CD4-positive, alpha-beta memory T cell (primary cell): Measurements from ENCODE around the gene OR11H6. TPM values are rescaled to one million over a fixed set of nuclear protein-coding genes. Genes with fewer than 3 reads are reported as not detected.
"Not testable (repeated sequence)": the region's sequence is repeated elsewhere in the genome, so short reads cannot be mapped to it uniquely, and the experiment has no call there.

Experiments
- CTCF ChIA-PET: fragments of 350-600 bp; sonication (Branson Sonifier 250); formaldehyde crosslinking; loops from one replicate; lab custom pipeline; 2021; ENCODE audit warnings: inconsistent platforms; ENCODE audit not compliant: partially characterized antibody; lab: Charles Lee
- POLR2A ChIA-PET: fragments of 350-600 bp; sonication (Branson Sonifier 250); formaldehyde crosslinking; loops from one replicate; lab custom pipeline; 2021; ENCODE audit not compliant: partially characterized antibody; lab: Charles Lee
- DNase-seq, 5 donors: peaks; one replicate each; pipeline versions ENCODE4 v3.0.0 to v3.0.0-alpha.2; 2020 to 2022; ENCODE audit warnings: mixed read lengths in 1 of 5
- H3K27ac ChIP-seq: one replicate; pipeline ENCODE4 v1.7.0; 2013; ENCODE audit warnings: low read depth, low read length
- H3K27me3 ChIP-seq: 2 replicates; pipeline ENCODE4 v1.7.0; 2013; ENCODE audit warnings: mild to moderate bottlenecking, low read length, moderate library complexity; ENCODE audit not compliant: insufficient read depth
- H3K36me3 ChIP-seq: 2 replicates; pipeline ENCODE4 v1.7.0; 2013; ENCODE audit warnings: mild to moderate bottlenecking, low read length, moderate library complexity; ENCODE audit not compliant: insufficient read depth
- H3K4me1 ChIP-seq: 2 replicates; pipeline ENCODE4 v1.7.0; 2013; ENCODE audit warnings: mild to moderate bottlenecking, low read length, moderate library complexity; ENCODE audit not compliant: insufficient read depth
- H3K4me3 ChIP-seq, 2 donors: one replicate each; pipeline ENCODE4 v1.7.0; 2013; ENCODE audit warnings: low read length in 2 of 2, mild to moderate bottlenecking in 1 of 2
- H3K9me3 ChIP-seq, 2 donors: one replicate each; pipeline ENCODE4 v1.7.0; 2013; ENCODE audit warnings: low read length in 2 of 2, control low read depth in 1 of 2; ENCODE audit not compliant: control insufficient read depth in 1 of 2
- H3K27ac Mint-ChIP-seq, 7 donors: one replicate each; pipeline ENCODE4 v1.8.0; 2020 to 2021; ENCODE audit warnings: mixed read lengths in 7 of 7, mild to moderate bottlenecking in 6 of 7, inconsistent platforms in 3 of 7, moderate library complexity in 3 of 7
- H3K27me3 Mint-ChIP-seq, 2 donors: one replicate each; pipeline ENCODE4 v1.8.0; 2020 to 2021; ENCODE audit warnings: mixed read lengths in 2 of 2
- H3K36me3 Mint-ChIP-seq, 2 donors: one replicate each; pipeline ENCODE4 v1.8.0; 2020 to 2021; ENCODE audit warnings: mixed read lengths in 2 of 2, inconsistent platforms in 1 of 2, mild to moderate bottlenecking in 1 of 2
- H3K4me1 Mint-ChIP-seq, 4 donors: one replicate each; pipeline ENCODE4 v1.8.0; 2020 to 2021; ENCODE audit warnings: mixed read lengths in 4 of 4, mild to moderate bottlenecking in 1 of 4
- H3K4me3 Mint-ChIP-seq, 8 donors: one replicate each; pipeline ENCODE4 v1.8.0; 2020 to 2021; ENCODE audit warnings: mixed read lengths in 8 of 8, mild to moderate bottlenecking in 7 of 8, moderate library complexity in 6 of 8, inconsistent platforms in 3 of 8
- H3K9me3 Mint-ChIP-seq, 8 donors: one replicate each; pipeline ENCODE4 v1.8.0; 2020 to 2021; ENCODE audit warnings: mixed read lengths in 8 of 8, mild to moderate bottlenecking in 5 of 8, inconsistent platforms in 3 of 8, moderate library complexity in 1 of 8
- intact Hi-C: fragments of 100-400 bp; cut with micrococcal nuclease; formaldehyde crosslinking; loops from one replicate; pipeline ENCODE4 v1.15.1; 2023
- polyA plus RNA-seq, 2 donors: library from polyadenylated mRNA; unstranded; fragments of 300-500 nt; fragmentation: Illumina TruSeq; gene quantifications; one replicate each; pipeline ENCODE4 v1.2.3, GENCODE V29; 2021
- total RNA-seq, 2 experiments: library from RNA; stranded (reverse); gene quantifications; one replicate each; pipeline ENCODE4 v1.2.3, GENCODE V29; 2021

OR11H6 gene
- total and polyA plus RNA-seq, 4 experiments from 2014 or later, result not detected

- Histone ChIP-seq H3K27ac (no peak overlapping the region), H3K4me3 (no peak overlapping the region), H3K27me3 (no peaks in the 10 kb centered on the region), H3K4me1 (no peaks in the 10 kb centered on the region), H3K9me3 (no peaks in the 10 kb centered on the region), H3K36me3 (no peaks in the 10 kb centered on the region)
- no peak for DNase-seq
- Mint-ChIP-seq H3K9me3 (peaks cover 0 to 1% (median 0%) of the 10 kb centered on the region in 8 donors), H3K27me3 (peaks cover 14 to 20% of the 10 kb centered on the region in 2 donors), H3K4me3 (no peak overlapping the region), H3K27ac (no peak overlapping the region), H3K36me3 (no peaks in the 10 kb centered on the region), H3K4me1 (peaks cover 0 to 2% (median 0%) of the 10 kb centered on the region in 4 donors)
- ChIA-PET POLR2A (no interaction called here), CTCF (no interaction called here)
- intact Hi-C loops, result no loop called here
Measured at GRCh38 chr14:20198991-20199390, 24.5 kb upstream of the OR11H6 start.

GRCh38 chr14:20204721-20205120, 18.8 kb upstream of the OR11H6 start:
- H3K4me3 Mint-ChIP-seq, result no peak overlapping the region
- no peak overlapping the region for H3K27ac ChIP-seq
- intact Hi-C loops, result no loop called here
- H3K27me3 ChIP-seq, result no peaks in the 10 kb centered on the region
- ChIA-PET CTCF (interaction anchor here (1.2 kb wide), 1 partner anchor 14 kb away, joined by 3 read pairs; the partner anchor contains the start of gene OR11G2), POLR2A (no interaction called here)
- no peaks in the 10 kb centered on the region for H3K9me3 ChIP-seq
- H3K36me3 Mint-ChIP-seq, result no peaks in the 10 kb centered on the region
- peaks cover 0 to 4% (median 0%) of the 10 kb centered on the region in 8 donors for H3K9me3 Mint-ChIP-seq
- DNase-seq, result no peak
- no peaks in the 10 kb centered on the region for H3K4me1 ChIP-seq
- no peak overlapping the region for H3K27ac Mint-ChIP-seq
- H3K36me3 ChIP-seq, result no peaks in the 10 kb centered on the region
- peaks cover 6 to 10% of the 10 kb centered on the region in 2 donors for H3K27me3 Mint-ChIP-seq
- no peak overlapping the region for H3K4me3 ChIP-seq
- H3K4me1 Mint-ChIP-seq, result no peaks in the 10 kb centered on the region

- no peak overlapping the region for H3K27ac Mint-ChIP-seq
Measured at GRCh38 chr14:20209595-20209994, 13.9 kb upstream of the OR11H6 start.

GRCh38 chr14:20212406-20212805, 11.1 kb upstream of the OR11H6 start:
- intact Hi-C loops, H3K27me3 ChIP-seq, H3K27ac ChIP-seq, H3K36me3 ChIP-seq, H3K4me1 ChIP-seq, POLR2A ChIA-PET, CTCF ChIA-PET, H3K4me1 Mint-ChIP-seq, H3K9me3 Mint-ChIP-seq, H3K27ac Mint-ChIP-seq, H3K4me3 ChIP-seq, H3K27me3 Mint-ChIP-seq, H3K36me3 Mint-ChIP-seq, DNase-seq, H3K4me3 Mint-ChIP-seq, H3K9me3 ChIP-seq: not testable (repeated sequence)

More at GRCh38 chr14:20209595-20209994, 13.9 kb upstream of the OR11H6 start:
- Mint-ChIP-seq H3K4me3 (no peak overlapping the region), H3K27me3 (peaks cover 3 to 6% of the 10 kb centered on the region in 2 donors), H3K9me3 (peaks cover 0 to 4% (median 0%) of the 10 kb centered on the region in 8 donors), H3K36me3 (no peaks in the 10 kb centered on the region), H3K4me1 (no peaks in the 10 kb centered on the region)
- Histone ChIP-seq H3K4me3 (no peak overlapping the region), H3K36me3 (no peaks in the 10 kb centered on the region), H3K27ac (no peak overlapping the region), H3K27me3 (no peaks in the 10 kb centered on the region), H3K9me3 (no peaks in the 10 kb centered on the region), H3K4me1 (no peaks in the 10 kb centered on the region)
- ChIA-PET POLR2A (no interaction called here), CTCF (interaction anchor here (0.7 kb wide), 2 partner anchors 233 to 311 kb away, joined by 3 read pairs; no protein-coding TSS in a partner anchor)
- no peak for DNase-seq
- intact Hi-C loops, result no loop called here

- ChIA-PET POLR2A (no interaction called here), CTCF (no interaction called here)
- H3K27me3 ChIP-seq, result no peaks in the 10 kb centered on the region
- H3K36me3 ChIP-seq, result no peaks in the 10 kb centered on the region
- no peak overlapping the region for H3K4me3 Mint-ChIP-seq
- peaks cover 2 to 6% of the 10 kb centered on the region in 2 donors for H3K27me3 Mint-ChIP-seq
- no peak for DNase-seq
- intact Hi-C loops, result no loop called here
- H3K36me3 Mint-ChIP-seq, result no peaks in the 10 kb centered on the region
- H3K27ac ChIP-seq, result no peak overlapping the region
- no peak overlapping the region for H3K27ac Mint-ChIP-seq
- H3K4me3 ChIP-seq, result no peak overlapping the region
- H3K4me1 ChIP-seq, result no peaks in the 10 kb centered on the region
- H3K9me3 ChIP-seq, result no peaks in the 10 kb centered on the region
- H3K9me3 Mint-ChIP-seq, result peaks cover 0 to 4% (median 0%) of the 10 kb centered on the region in 8 donors
- no peaks in the 10 kb centered on the region for H3K4me1 Mint-ChIP-seq
Measured at GRCh38 chr14:20215196-20215595, 8.3 kb upstream of the OR11H6 start.

GRCh38 chr14:20219033-20219432, 4.5 kb upstream of the OR11H6 start:
- H3K9me3 Mint-ChIP-seq, result peaks cover 0 to 3% (median 0%) of the 10 kb centered on the region in 8 donors
- H3K4me3 Mint-ChIP-seq, result no peak overlapping the region
- no peak overlapping the region for H3K27ac Mint-ChIP-seq
- Histone ChIP-seq H3K27me3 (no peaks in the 10 kb centered on the region), H3K4me3 (no peak overlapping the region), H3K9me3 (no peaks in the 10 kb centered on the region), H3K27ac (no peak overlapping the region), H3K36me3 (no peaks in the 10 kb centered on the region), H3K4me1 (no peaks in the 10 kb centered on the region)
- peaks cover 0 to 1% of the 10 kb centered on the region in 2 donors for H3K36me3 Mint-ChIP-seq
- intact Hi-C loops, result no loop called here
- POLR2A ChIA-PET, result no interaction called here
- peaks cover 5 to 8% of the 10 kb centered on the region in 2 donors for H3K27me3 Mint-ChIP-seq
- H3K4me1 Mint-ChIP-seq, result no peaks in the 10 kb centered on the region
- no peak for DNase-seq
- CTCF ChIA-PET, result no interaction called here

- Mint-ChIP-seq H3K36me3 (peaks cover 0 to 1% of the 10 kb centered on the region in 2 donors), H3K4me1 (no peaks in the 10 kb centered on the region), H3K27ac (no peak within 1 kb of the TSS), H3K9me3 (peaks cover 4 to 33% (median 22%) of the 10 kb centered on the region in 8 donors), H3K27me3 (peaks cover 5 to 7% of the 10 kb centered on the region in 2 donors), H3K4me3 (no peak within 1 kb of the TSS)
- intact Hi-C loops, result no loop called here
- ChIA-PET POLR2A (no interaction called here), CTCF (no interaction called here)
- Histone ChIP-seq H3K36me3 (no peaks in the 10 kb centered on the region), H3K9me3 (no peaks in the 10 kb centered on the region), H3K27ac (no peak within 1 kb of the TSS), H3K4me3 (no peak within 1 kb of the TSS), H3K4me1 (no peaks in the 10 kb centered on the region), H3K27me3 (no peaks in the 10 kb centered on the region)
- DNase-seq, result no peak
Measured at GRCh38 chr14:20228681-20229080, 5.2 kb downstream of the OR11H6 start, which contains the start of gene OR11H7. Gene OR11H7 (plus strand): TSS chr14:20228981.
